HFFc6 (cell line): Measurements from ENCODE around the gene DNAH17. TPM values are rescaled to one million over a fixed set of nuclear protein-coding genes. Genes with fewer than 3 reads are reported as not detected.

Experiments
- DNase-seq: peaks from one replicate; pipeline ENCODE4 v3.0.0-alpha.2; 2018
- H3K27ac Mint-ChIP-seq: 2 replicates; pipeline ENCODE4 v1.8.0; 2020; ENCODE audit warnings: mild to moderate bottlenecking, mixed read lengths
- H3K27me3 Mint-ChIP-seq: 2 replicates; pipeline ENCODE4 v1.8.0; 2021; ENCODE audit warnings: mild to moderate bottlenecking, moderate library complexity, mixed read lengths; ENCODE audit not compliant: insufficient read depth
- H3K36me3 Mint-ChIP-seq: 2 replicates; pipeline ENCODE4 v1.8.0; 2021; ENCODE audit warnings: low read depth, mixed read lengths
- H3K4me1 Mint-ChIP-seq: 2 replicates; pipeline ENCODE4 v1.8.0; 2020; ENCODE audit warnings: low read depth, mixed read lengths
- H3K4me3 Mint-ChIP-seq: 2 replicates; pipeline ENCODE4 v1.8.0; 2020; ENCODE audit warnings: mild to moderate bottlenecking, moderate library complexity, mixed read lengths
- H3K9me3 Mint-ChIP-seq: 2 replicates; pipeline ENCODE4 v1.8.0; 2020; ENCODE audit warnings: mild to moderate bottlenecking, mixed read lengths
- total RNA-seq, 6 experiments: library from RNA; stranded (reverse); fragmentation: NEBNext Ultra II Directional; extraction: Animal tissue kit (Norgen Biotek cat#: 25700); gene quantifications; 2 replicates in 1 of 6; 3 replicates in 5 of 6; pipeline ENCODE4 v1.2.3, GENCODE V29; 2021
- TF ChIP-seq, protein P1 (sequence below): fragments of 200-600 bp; sonication (generic); IDR thresholded peaks from 2 replicates; pipeline ENCODE4 v1.5.0; 2021; ENCODE audit warnings: antibody characterized with exemption, mild to moderate bottlenecking

DNAH17 gene
- total RNA-seq, 6 experiments from 2014 or later = not detected

DNA sequence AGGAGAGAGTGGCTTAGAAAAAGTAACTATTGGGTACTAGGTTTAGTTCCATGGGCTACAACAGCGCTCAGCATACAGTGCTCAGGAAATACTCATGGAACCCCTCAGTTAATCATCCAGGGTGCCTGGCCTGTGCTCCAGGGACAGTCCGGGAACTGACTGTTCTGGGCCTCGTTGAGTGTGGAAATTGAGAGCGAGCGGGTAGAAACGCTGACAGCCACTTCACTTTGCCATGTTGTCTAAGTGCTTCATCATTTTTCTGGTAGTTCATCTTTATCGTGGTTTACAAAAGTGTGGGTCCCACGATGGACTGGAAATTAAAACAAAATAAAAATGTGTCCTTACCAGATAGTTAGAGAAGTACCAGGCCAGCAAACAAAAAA is 31.6 kb upstream of the DNAH17 start:
- H3K9me3 Mint-ChIP-seq = no peaks in the 10 kb centered on the region
- DNase-seq = no peak
- H3K4me3 Mint-ChIP-seq = no peak overlapping the region
- H3K27ac Mint-ChIP-seq = no peak overlapping the region
- H3K36me3 Mint-ChIP-seq = no peaks in the 10 kb centered on the region
- H3K27me3 Mint-ChIP-seq = peaks cover 33% of the 10 kb centered on the region
- no peaks in the 10 kb centered on the region for H3K4me1 Mint-ChIP-seq
- TF ChIP-seq, protein P1, sequence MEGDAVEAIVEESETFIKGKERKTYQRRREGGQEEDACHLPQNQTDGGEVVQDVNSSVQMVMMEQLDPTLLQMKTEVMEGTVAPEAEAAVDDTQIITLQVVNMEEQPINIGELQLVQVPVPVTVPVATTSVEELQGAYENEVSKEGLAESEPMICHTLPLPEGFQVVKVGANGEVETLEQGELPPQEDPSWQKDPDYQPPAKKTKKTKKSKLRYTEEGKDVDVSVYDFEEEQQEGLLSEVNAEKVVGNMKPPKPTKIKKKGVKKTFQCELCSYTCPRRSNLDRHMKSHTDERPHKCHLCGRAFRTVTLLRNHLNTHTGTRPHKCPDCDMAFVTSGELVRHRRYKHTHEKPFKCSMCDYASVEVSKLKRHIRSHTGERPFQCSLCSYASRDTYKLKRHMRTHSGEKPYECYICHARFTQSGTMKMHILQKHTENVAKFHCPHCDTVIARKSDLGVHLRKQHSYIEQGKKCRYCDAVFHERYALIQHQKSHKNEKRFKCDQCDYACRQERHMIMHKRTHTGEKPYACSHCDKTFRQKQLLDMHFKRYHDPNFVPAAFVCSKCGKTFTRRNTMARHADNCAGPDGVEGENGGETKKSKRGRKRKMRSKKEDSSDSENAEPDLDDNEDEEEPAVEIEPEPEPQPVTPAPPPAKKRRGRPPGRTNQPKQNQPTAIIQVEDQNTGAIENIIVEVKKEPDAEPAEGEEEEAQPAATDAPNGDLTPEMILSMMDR = no peak

DNA sequence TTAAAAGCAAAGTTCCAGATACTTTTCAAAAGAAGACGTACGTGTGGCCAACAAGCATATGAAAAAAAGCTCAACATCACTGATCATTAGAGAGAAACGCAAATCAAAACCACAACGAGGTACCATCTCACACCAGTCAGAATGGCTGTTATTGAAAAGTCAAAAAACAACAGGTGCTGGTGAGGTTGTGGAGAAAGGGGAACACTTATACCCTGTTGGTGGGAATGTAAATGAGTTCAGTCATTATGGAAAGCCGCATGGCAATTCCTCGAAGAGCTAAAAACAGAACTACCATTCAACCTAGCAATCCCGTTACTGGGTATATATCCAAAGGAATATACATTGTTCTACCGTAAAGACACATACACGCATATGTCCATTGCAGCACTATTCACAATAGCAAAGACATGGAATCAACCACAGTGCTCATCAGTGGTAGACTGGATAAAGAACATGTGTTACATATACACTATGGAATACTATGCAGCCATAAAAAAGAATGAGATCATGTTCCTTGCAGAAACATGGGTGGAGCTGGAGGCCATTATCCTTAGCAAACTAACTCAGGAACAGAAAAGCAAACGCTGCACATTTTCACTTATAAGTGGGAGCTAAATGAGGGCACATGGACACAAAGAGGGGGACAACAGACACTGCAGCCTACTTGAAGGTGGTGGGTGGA is 31.1 kb upstream of the DNAH17 start:
- H3K4me1 Mint-ChIP-seq = no peaks in the 10 kb centered on the region
- TF ChIP-seq, protein P1 = no peak
- no peak overlapping the region for H3K4me3 Mint-ChIP-seq
- DNase-seq = no peak
- H3K9me3 Mint-ChIP-seq = no peaks in the 10 kb centered on the region
- no peaks in the 10 kb centered on the region for H3K36me3 Mint-ChIP-seq
- H3K27ac Mint-ChIP-seq = no peak overlapping the region
- H3K27me3 Mint-ChIP-seq = peaks cover 32% of the 10 kb centered on the region

DNA sequence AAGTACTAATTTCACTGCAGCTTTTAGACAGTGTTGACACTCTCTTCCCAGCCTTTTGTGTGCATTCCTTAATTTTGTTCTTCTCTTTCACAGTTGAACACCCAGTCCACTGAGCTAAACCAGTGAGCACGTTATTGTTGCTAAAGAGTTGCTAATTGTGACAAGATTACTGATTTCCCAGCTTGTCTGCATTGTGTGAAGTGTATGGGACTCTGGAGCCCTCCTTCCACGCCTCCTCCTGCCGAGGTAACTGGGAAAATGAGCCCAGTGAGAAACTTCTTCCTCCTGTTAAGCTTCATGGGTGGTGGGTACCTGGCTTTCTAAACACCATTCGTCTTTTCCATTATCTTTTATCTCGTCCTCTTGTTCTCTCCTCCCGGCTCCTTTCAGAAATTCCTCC is 29.8 kb upstream of the DNAH17 start:
- no peaks in the 10 kb centered on the region for H3K4me1 Mint-ChIP-seq

DNA sequence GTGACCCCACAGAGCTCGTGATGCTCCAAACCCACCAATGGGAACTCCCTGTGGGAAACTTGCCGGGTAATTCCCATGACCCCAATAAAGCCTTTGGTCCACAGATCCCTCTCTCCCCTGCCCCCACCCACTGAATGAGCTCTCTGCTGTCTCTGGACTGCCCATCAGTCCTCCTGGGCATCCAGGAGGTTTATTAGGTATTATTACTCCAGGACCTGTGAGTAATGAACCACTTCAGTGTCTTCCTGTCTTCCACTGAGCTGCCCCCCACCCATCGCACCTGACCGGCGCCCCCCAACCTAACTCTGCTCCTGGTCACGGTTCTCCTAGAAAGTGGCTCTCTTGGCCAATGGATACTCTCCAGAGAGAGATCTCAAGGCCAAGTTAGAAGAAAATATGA is 28.7 kb upstream of the DNAH17 start:
- peaks cover 18% of the 10 kb centered on the region for H3K27me3 Mint-ChIP-seq
- H3K9me3 Mint-ChIP-seq = no peaks in the 10 kb centered on the region
- no peak overlapping the region for H3K4me3 Mint-ChIP-seq
- no peak for DNase-seq
- no peaks in the 10 kb centered on the region for H3K36me3 Mint-ChIP-seq
- TF ChIP-seq, protein P1 = no peak
- no peaks in the 10 kb centered on the region for H3K4me1 Mint-ChIP-seq
- H3K27ac Mint-ChIP-seq = no peak overlapping the region

More for the DNA sequence above, 29.8 kb upstream of the DNAH17 start:
- Mint-ChIP-seq H3K27me3 (peaks cover 30% of the 10 kb centered on the region), H3K27ac (no peak overlapping the region), H3K36me3 (no peaks in the 10 kb centered on the region), H3K4me3 (no peak overlapping the region), H3K9me3 (no peaks in the 10 kb centered on the region)
- TF ChIP-seq, protein P1 = no peak
- no peak for DNase-seq

DNA sequence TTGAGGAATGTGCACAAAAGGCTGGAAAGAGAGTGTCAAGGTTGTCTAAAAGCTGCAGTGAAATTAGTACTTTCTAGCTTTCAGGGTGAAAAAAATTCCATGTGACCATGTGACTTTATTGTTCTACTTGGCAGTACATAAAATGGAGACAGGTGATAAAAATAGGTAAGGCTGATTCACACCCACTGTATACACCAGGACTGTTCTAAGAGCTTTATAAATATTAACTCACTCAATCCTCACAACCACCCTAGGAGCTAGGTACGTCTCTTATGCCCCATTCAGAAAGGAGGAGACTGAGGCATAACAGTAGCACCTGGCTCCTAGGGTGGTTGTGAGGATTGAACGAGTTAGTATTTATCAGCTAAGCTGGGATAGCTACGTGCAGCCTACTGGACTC is 28.2 kb upstream of the DNAH17 start:
- H3K36me3 Mint-ChIP-seq = no peaks in the 10 kb centered on the region
- TF ChIP-seq, protein P1 = no peak
- no peak overlapping the region for H3K27ac Mint-ChIP-seq
- no peak for DNase-seq
- peaks cover 17% of the 10 kb centered on the region for H3K27me3 Mint-ChIP-seq
- H3K9me3 Mint-ChIP-seq = no peaks in the 10 kb centered on the region
- H3K4me1 Mint-ChIP-seq = peaks cover 3% of the 10 kb centered on the region; the same call in 1 of the 2 replicates
- H3K4me3 Mint-ChIP-seq = no peak overlapping the region
